ENCODE data around the gene OSTF1. TPM values are rescaled to one million over a fixed set of nuclear protein-coding genes. Genes with fewer than 3 reads are reported as not detected.

OSTF1 gene
- total RNA-seq, 1 donor from 2014 or later: 9.8 TPM

DNA sequence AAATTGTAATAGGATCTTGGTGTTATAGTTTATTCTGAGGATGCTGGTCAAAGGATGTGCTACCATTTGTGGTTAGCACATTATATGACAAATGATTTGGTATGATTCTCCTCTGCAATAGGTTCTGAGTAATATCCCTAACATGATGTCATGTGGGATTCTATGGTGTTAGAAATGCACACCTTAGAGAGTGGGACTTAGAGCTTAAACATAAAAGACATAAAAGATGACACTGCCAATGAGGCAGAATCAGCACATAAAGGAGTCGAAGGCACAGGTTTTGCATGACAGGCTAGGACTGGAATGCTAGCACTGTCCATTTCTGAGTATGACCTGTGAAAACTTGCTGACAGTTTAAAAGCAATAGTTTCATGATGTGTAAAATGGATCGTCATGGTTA lies 100.4 kb downstream of the OSTF1 start:
- Mint-ChIP-seq H3K9me3 (ENCODE audit: low read depth) (no peaks in the 10 kb centered on the region), H3K4me3 (ENCODE audit: low read depth) (no peak overlapping the region), H3K27ac (no peak overlapping the region), H3K4me1 (ENCODE audit: low read depth) (no peaks in the 10 kb centered on the region), H3K36me3 (ENCODE audit: insufficient read depth) (no peaks in the 10 kb centered on the region), H3K27me3 (no peaks in the 10 kb centered on the region)
- TF ChIP-seq, protein P1, sequence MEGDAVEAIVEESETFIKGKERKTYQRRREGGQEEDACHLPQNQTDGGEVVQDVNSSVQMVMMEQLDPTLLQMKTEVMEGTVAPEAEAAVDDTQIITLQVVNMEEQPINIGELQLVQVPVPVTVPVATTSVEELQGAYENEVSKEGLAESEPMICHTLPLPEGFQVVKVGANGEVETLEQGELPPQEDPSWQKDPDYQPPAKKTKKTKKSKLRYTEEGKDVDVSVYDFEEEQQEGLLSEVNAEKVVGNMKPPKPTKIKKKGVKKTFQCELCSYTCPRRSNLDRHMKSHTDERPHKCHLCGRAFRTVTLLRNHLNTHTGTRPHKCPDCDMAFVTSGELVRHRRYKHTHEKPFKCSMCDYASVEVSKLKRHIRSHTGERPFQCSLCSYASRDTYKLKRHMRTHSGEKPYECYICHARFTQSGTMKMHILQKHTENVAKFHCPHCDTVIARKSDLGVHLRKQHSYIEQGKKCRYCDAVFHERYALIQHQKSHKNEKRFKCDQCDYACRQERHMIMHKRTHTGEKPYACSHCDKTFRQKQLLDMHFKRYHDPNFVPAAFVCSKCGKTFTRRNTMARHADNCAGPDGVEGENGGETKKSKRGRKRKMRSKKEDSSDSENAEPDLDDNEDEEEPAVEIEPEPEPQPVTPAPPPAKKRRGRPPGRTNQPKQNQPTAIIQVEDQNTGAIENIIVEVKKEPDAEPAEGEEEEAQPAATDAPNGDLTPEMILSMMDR (IDR thresholded peaks at IDR 0.05; ENCODE audit: unreplicated experiment): no peak
- DNase-seq (ENCODE audit: low spot score, unreplicated experiment): no peak

DNA sequence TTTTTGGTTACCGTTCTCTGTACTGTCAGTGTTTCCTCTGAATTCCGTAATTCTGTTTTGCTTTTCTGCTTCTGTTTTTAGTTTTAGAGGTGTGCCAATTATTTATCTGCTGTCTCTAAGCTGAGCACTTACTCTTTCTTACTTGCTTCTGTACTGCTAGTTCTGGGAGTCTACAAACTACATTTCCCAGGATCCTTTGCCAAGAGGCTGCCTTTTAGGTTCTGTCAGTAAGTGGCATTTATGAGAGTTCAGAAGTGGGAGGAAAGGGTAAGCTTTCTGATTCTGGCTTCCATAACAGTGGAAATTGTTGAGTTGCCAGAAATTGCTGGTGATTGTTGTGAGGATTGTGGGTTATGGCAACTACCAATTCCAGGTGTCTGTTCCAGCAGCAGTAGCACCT lies 102.4 kb downstream of the OSTF1 start:
- Mint-ChIP-seq H3K4me3 (ENCODE audit: low read depth) (no peak overlapping the region), H3K27ac (no peak overlapping the region), H3K4me1 (ENCODE audit: low read depth) (no peaks in the 10 kb centered on the region), H3K9me3 (ENCODE audit: low read depth) (no peaks in the 10 kb centered on the region), H3K27me3 (peaks cover 2% of the 10 kb centered on the region), H3K36me3 (ENCODE audit: insufficient read depth) (no peaks in the 10 kb centered on the region)
- TF ChIP-seq, protein P1 (IDR thresholded peaks at IDR 0.05; ENCODE audit: unreplicated experiment): no peak
- DNase-seq (ENCODE audit: low spot score, unreplicated experiment): no peak

Other genes starting within 250 kb of the OSTF1 start
- gene TRPM6, start 200.6 kb upstream of the OSTF1 start, total RNA-seq: 0.10 and 0.20 TPM in 2 replicates
- 4.8 and 5.1 TPM in 2 replicates for gene C9orf40, start 135.6 kb upstream of the OSTF1 start, total RNA-seq
- gene CARNMT1, start 60.2 kb upstream of the OSTF1 start, total RNA-seq: 19.8 and 21.1 TPM in 2 replicates
- 3.5 and 4.7 TPM in 2 replicates for gene NMRK1, start 359 bp upstream of the OSTF1 start, total RNA-seq